ENCODE results near the gene SFSWAP. TPM values are rescaled to one million over a fixed set of nuclear protein-coding genes. Genes with fewer than 3 reads are reported as not detected.
"Not testable (repeated sequence)": the region's sequence is repeated elsewhere in the genome, so short reads cannot be mapped to it uniquely, and the experiment has no call there.

Gene SFSWAP
- total RNA-seq, 1 donor from 2014 or later, result 33.1 TPM

DNA sequence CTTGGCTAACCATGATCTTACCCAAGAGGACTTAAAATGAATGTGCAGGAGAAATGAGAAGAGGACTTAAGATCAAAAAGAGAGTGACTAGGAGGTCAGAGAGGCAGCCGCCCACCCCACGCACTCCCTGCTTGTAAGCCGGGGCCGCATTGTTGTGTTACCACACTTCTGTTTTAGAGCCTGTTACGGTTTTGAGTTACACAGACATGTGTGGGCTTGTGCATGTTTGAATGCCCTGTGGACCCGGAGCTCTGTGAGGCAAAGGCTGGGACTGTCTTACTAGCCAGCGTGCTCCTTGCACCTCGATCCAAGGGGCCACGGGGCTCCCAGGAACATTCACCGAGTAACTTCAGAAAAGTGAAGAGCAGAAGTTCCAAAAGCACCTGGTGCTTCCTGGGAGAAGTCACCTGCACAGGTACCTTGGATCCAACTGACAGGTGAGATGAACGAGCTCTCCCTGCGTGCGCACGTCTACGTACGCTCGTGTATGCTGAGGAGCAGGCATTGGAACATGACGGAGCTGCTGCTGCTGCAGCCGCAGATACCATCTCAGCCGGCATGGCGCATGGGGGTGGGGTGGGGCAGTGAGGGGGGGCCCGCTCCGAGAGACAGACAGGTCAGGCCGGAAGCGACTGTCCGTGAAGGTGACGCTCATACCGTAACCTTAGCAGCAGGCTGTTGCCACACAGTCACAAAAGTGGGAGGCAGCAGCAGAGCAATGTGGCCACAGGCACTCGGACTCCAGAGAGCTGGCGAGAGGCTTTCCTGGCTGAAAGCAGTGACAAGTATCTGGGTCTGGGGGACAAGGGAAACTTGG lies 23.7 kb downstream of the SFSWAP start:
- no peak for DNase-seq (ENCODE audit: extremely low read depth, low read depth, low spot score)

DNA sequence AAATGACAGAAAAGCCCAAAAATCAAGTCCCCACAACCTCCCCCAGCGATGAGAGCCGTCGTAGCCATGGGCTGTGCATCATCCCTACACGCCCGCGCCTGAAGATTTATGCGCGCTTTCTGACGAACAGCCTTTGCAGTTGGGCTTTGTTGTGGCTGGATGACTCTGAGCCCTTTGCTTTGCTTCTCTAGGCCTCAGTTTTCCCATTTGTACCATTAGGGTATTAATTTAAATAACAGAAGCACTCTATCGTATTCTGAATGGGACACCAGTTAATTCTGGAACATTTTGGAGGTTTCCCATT lies 24.2 kb downstream of the SFSWAP start:
- DNase-seq (ENCODE audit: extremely low read depth, low read depth, low spot score), result no peak

DNA sequence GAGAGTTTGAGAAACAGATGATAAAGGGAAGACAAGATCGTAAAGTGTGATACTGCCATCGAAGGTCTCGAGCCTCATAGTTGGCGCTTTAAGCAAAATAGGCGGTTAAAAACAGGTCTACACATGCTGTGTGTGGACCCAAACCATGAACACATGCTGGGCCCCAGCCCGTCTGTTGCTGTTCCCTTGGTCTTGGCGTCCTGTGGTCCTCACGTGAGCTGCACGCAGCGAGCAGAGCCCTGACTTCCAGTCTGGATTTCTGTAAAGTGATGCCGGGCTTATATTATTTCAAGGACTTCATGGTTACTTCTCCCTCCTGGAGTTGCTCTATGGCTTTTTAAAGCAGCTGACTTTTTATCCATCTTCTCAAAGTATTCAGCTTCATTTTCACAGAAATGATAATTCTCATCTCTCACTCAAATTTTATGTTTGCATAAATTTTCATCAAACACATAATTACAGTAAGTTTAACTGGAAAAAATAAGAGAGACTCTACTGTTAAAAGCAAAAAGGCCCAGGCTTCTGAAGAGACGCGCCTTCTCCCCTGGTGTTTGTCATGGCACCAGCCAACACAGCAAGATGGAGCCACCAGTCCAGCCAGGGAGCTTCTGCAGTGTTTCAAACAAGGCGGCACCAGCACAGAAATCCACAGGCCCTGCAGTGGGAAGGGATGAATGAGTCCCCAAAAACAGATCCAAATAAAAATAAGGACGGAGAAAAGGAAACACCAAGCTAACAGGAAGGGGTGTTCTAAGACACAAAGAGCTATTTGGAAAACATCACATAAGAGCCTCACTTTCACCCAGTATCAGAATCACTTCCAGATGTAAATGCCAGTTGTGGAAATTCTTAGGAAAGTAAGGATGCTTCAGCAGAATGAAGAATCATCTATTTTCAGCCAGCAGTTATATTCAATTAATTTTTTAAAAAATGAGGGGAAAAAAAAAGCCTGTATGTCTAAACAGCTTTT lies 24.9 kb downstream of the SFSWAP start:
- no peak for DNase-seq (ENCODE audit: extremely low read depth, low read depth, low spot score)

DNA sequence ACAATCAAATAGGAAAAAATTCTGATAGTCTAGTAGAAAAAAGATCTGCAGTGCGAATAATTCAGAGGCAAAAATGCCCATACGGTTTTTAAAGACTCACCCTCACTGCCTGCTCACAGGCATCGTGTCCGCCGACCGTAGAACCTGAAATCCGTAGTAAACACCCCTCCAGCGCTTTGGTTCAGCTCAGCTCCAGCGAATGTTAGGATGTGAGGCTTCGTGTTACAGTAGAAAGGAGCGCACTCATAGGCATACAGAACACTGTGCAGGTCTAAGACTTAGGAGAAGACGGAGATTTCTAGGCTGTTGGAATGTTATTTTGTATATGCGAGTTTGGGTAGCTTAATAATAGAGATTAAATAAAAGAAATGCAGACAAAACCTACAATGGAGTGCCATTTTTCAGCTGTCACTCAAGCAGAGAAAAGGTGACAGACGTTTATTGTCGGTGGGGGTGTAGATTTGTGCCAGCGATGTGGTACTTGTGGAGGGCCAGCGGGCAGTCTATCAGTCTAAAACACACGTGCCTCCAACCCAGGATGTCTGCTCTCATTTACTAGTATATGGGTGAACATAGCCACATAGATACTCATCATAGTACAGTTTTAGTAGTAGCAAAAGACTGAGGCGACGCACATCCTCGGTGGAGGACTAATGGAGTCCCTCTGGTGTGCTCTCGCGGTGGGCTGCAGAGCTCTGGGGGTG lies 25.7 kb downstream of the SFSWAP start:
- DNase-seq (ENCODE audit: extremely low read depth, low read depth, low spot score), result no peak

DNA sequence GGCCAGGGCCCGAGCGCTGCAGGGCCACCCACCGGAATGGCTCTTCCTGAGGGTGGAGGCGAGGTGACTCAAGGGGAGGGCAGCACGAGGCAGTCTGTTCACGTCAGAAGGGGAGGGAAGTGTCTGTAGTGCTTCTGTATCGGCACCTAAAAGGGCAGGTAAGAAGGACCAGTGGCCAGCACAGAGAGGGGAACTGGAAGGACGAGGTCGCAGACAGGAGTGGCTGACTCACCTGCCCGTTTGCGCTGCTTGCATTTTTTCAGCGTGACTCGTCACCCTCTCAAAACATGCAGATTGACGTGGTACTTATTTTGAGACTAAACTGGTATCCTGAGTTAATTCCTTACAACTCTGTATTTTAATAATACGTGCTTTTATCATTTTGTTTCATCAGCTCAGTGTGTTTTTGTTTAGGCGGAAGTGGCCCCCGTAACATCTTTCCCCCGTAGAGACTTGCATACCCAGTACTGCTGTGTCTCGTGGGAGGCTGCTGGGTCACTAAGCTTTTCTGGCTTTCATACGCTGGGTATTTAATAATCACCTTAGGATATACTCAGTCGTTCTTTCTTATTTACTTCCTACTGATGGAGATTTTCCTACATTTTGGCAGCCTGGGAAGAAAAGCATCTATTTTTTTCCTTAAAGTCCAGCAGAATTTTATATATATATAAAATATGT lies 26.4 kb downstream of the SFSWAP start:
- DNase-seq (ENCODE audit: extremely low read depth, low read depth, low spot score), result no peak

DNA sequence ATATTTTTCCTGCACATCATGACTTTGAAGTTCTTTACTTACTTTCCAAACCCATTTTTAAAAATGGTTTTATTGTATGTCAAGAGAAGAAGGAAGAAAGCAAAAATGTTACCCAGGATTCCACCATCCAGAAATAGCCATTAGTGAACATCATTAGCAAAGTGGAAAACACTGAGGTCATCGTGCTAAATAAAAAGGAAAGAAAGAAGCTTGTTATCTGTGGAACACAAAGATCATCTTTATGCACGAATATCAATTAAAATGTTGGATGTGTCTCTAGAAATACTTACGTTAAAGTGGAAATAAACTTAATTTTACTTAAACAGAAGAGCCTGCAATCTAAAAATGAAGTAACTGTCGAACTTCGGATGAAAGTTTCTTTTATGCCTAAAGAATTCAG lies 27.3 kb downstream of the SFSWAP start:
- DNase-seq (ENCODE audit: extremely low read depth, low read depth, low spot score), result no peak

DNA sequence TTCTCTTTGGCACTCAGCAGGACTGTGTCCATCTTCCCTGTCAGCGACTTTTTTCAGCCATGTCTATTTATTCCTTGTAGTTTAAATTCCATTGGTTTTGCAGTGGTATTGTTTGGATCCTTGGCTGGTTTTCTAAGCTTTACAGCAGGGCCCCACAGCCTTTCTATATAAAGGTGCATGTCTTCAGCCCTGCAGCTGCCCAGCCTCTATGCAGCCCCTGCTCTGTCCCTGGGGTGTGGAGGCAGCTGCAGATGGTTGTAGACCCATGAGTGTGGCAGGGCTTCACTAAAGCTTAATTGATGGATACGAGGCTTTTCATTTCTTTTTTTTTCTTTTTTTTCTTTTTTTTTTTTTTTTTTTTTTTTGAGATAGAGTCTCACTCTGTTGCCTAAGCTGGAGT lies 29.7 kb downstream of the SFSWAP start:
- no peak for DNase-seq (ENCODE audit: extremely low read depth, low read depth, low spot score)

DNA sequence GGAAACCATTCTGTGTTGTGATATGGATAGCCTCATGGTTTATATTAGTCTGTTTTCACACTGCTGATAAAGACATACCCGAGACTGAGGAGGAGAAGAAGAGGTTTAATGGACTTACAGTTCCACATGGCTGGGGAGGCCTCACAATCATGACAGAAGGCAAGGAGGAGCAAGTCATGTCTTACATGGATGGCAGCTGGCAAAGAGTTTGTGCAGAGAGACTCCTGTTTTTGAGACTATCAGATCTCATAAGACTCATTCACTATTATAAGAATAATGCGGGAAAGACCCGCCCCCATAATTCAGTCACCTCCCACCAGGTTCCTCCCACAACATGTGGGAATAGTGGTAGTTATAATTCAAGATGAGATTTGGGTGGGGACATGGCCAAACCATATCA lies 31.9 kb downstream of the SFSWAP start:
- DNase-seq (ENCODE audit: extremely low read depth, low read depth, low spot score), result not testable (repeated sequence)

DNA sequence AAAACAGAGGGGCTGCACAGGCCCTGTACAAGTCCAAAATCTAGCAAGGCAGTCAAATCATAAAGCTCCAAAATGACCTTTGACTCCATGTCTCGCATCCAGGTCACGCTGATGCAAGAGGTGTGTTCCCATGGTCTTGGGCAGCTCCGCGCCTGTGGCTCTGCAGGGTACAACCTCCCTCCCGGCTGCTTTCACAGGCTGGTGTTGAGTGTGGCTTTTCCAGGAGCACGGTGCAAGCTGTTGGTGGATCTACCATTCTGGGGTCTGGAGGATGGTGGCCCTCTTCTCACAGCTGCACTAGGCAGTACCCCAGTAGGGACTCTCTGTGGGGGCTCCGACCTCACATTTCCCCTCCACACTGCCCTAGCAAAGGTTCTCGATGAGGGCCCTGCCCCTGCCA lies 32.5 kb downstream of the SFSWAP start:
- not testable (repeated sequence) for DNase-seq (ENCODE audit: extremely low read depth, low read depth, low spot score)

DNA sequence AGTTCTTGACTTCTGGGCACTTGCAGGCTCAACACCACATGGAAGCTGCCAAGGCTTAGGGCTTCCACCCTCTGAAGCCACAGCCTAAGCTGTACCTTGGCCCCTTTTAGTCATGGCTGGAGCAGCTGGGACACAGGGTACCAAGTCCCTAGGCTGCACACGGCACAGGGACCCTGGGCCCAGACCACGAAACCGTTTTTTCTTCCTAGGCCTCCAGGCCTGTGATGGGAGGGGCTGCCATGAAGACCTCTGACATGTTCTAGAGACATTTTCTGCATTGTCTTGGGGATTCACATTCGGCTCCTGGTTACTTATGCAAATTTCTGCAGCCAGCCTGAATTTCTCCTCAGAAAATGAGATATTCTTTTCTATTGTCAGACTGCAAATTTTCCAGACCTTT lies 33.0 kb downstream of the SFSWAP start:
- not testable (repeated sequence) for DNase-seq (ENCODE audit: extremely low read depth, low read depth, low spot score)

DNA sequence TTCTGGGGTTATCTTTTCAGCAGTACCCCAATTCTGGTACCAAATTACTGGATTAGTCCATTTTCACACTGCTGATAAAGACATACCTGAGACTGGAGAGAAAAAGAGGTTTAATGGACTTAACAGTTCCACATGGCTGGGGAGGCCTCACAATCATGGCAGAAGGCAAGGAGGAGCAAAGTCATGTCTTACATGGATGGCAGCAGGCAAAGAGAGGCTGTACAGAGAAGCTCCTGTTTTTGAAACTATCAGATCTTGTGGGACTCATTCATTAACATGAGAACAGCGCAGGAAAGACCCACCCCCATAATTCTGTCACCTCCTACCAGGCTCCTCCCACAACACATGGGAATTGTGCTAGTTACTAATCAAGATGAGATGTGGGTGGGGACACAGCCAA lies 33.8 kb downstream of the SFSWAP start:
- DNase-seq (ENCODE audit: extremely low read depth, low read depth, low spot score), result not testable (repeated sequence)

DNA sequence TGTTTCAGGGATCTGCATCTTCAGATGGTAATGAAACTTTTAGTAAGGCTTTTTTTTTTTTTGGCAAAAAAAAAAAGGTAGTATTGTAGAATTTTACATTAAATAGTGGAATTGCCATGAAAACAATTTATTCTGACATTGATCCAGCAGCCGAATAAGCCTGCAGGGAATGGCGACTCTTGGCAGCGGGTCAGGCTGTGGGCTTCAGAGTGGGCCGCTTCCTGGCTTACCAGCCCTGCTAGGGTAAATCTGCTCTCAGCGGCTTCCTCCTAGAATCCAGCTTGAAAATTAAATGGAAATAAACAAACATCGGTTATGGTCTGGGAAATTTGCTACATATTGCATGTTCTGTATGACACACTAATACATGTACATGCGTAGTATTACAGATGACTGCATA lies 34.8 kb downstream of the SFSWAP start:
- DNase-seq (ENCODE audit: extremely low read depth, low read depth, low spot score), result no peak

DNA sequence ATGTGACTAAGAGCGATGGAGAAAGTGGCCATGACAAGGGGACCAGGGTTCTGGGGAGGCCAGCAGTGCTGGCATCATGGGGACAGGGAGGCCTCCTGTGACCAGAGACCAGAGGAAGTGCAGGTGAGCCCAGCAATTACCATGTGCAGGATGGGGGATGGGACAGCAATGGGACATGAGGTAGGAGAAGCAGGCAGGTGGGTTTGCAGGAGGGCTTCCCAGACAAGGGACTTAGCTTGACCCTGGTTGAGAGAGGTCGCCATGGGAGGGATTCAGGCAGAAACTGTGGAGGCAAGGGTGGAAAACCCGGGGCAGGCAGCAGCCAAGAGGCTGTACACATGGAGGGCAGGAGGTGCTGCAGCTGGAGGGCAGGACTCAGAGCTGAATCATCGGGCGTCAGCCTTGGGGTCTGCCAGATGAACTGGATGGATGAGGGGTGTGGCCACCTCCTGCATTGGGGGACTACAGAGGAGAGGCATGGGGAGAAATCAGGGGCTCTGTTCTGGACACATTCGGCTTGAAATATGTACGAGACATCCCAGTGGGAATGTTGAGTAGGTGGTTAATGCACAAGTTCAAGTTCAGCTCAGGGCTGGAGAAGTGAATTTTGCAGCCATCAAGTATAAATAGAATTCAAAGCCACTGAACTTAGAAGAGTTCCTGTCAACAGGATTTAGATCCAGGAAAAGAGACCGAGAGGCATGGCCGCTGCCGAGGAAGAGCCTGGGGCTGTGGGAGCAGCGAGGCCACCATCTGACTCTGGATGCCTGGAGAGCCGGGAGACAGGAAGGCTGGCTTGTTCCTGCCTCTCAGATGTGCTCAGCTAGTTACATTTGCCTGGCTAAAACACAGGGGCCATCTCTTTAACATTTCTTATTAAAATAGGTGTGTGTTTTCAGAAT lies 36.6 kb downstream of the SFSWAP start:
- DNase-seq (ENCODE audit: extremely low read depth, low read depth, low spot score), result no peak

DNA sequence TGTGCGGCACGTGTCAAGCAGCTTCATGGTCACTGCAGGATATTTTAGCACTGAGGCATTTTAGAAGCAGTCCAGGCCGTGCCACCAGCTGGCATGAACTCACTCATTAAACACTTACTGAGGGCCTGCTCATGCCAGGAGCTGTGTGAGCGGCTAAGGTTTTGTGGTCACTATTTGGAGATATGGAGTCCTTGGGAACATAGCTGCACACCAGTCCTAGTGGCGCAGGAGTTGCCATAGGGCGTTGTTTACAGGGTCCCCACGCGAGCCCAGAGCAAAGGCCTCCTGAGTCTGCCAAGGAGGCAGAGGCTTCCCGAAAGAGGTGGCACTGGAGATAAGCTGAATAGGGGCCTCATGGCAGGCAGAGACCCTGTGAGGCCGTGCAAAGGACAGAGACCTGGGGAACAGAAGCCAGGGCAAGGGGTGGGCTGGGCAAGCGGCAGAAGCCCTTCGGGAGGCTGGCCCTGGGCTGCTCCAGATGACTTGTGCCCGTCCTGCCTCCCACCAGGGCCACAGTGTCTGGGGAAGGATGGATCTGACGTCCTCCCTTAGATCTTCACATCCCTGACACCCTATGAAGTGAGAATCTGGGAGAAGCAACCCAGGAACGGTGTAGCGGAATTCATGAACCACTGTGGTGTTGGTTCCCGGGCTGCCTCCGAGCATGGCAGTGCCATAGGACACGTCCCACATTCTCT lies 38.9 kb downstream of the SFSWAP start:
- no peak for DNase-seq (ENCODE audit: extremely low read depth, low read depth, low spot score)

DNA sequence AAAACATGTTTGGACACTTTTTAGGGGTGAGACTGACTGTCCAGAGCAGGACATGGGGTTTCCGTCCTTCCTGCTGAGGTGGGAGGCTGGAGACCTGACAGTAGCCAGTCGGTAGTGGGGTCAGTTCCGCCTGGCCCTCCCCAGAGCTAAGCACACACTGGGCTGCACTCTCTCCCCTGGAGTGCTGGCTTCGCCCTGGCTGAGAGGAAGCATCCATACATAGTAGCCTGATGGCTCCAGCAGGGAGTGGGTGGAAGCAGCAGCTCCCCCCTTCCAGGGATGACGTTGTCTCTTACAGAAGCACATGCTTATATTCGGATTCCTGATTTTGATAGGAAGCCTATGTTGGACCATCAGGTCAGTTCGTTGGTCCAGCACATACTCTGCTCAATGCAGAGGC lies 40.4 kb downstream of the SFSWAP start:
- no peak for DNase-seq (ENCODE audit: extremely low read depth, low read depth, low spot score)

DNA sequence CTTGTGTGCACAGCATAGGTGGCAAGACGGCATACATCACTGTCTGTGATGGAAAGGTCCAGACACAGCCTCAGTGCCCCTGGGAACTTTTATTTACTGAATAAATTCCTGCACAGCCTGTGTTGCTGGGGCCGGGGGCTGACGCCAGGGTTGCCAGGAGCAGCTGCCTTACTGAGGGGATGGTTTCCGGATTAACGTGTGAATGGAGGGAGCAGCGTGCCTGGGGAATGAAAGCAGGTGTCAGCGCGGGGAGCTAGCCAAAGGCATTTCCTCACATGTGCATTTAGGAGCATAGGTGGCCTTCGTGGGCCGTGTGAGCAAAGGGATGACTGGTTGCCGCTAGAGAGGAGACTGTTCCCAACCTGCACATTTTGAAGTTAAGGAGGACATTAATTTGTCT lies 41.6 kb downstream of the SFSWAP start:
- no peak for DNase-seq (ENCODE audit: extremely low read depth, low read depth, low spot score)

DNA sequence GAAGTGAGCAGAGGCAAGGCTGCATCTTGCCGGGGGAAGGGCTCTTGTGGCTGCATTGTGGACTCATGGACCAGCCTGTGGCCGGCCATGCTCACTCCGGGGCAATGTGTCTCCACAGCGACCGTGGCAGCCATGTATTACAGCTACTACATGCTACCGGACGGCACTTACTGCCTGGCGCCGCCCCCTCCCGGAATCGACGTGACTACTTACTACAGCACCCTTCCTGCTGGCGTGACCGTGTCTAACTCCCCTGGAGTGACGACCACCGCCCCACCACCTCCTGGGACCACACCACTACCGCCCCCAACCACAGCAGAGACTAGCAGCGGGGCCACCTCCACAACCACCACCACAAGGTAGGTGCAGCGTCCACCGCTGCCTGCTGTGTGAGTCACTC lies 42.1 kb downstream of the SFSWAP start:
- DNase-seq (ENCODE audit: extremely low read depth, low read depth, low spot score), result no peak

DNA sequence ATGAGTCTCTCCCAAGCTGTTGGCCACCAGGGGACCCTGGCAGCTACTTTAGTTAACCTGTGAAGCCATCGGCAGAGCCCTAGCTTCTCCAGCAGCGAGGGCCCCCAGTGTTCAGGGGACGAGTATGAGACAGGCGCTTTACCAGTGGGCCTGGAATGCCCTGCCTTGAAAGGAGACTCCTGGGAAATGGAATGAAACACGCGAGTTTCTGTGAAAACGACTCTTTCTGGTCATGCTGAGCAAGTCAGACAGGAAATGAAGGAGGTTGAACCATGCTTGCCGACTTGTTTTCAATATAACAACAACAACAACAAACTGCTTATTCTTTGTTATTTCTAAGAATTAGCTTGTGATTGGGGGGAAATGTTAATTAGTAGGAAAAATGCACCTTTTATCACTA lies 42.9 kb downstream of the SFSWAP start:
- no peak for DNase-seq (ENCODE audit: extremely low read depth, low read depth, low spot score)

DNA sequence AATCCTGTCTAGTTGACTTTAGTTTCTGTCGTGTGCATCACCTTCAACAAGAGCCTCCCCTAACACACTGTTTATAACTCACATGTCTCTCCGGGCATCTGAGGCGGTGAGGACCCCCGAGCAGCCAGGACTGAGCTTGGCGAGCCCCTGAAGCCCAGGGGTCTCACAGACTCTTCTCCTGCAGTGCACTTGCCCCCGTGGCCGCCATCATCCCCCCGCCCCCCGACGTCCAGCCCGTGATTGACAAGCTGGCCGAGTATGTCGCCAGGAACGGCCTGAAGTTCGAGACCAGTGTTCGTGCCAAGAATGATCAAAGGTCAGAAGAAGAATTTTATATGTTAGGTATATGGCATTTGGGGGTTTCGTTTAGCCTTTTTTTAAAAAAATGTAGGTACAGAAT lies 43.3 kb downstream of the SFSWAP start:
- DNase-seq (ENCODE audit: extremely low read depth, low read depth, low spot score), result no peak

Data from glomerular endothelial cell (primary cell).